ENCODE data around the gene ING3. TPM values are rescaled to one million over a fixed set of nuclear protein-coding genes. Genes with fewer than 3 reads are reported as not detected.
"Not testable (repeated sequence)": the region's sequence is repeated elsewhere in the genome, so short reads cannot be mapped to it uniquely, and the experiment has no call there.

The ING3 gene
- total RNA-seq, 3 donors from 2014 or later, result 18.2 to 21.7 (median 20.7) TPM

GRCh38 chr7:120979765-120980499 lies 29.4 kb downstream of the ING3 start:
- DNase-seq (no peak), ATAC-seq (no peak)
- no peak overlapping the region for H3K4me3 ChIP-seq
- intact Hi-C loops (cut with DNase I, micrococcal nuclease), result no loop called here
- no peaks in the 10 kb centered on the region for H3K9me3 ChIP-seq
- H3K36me3 ChIP-seq (ENCODE audit: low read depth), result no peaks in the 10 kb centered on the region
- no peaks in the 10 kb centered on the region for H3K4me1 ChIP-seq (ENCODE audit: low read depth)
- TF ChIP-seq CTCF (IDR thresholded peaks at IDR 0.05), result no peak

DNA sequence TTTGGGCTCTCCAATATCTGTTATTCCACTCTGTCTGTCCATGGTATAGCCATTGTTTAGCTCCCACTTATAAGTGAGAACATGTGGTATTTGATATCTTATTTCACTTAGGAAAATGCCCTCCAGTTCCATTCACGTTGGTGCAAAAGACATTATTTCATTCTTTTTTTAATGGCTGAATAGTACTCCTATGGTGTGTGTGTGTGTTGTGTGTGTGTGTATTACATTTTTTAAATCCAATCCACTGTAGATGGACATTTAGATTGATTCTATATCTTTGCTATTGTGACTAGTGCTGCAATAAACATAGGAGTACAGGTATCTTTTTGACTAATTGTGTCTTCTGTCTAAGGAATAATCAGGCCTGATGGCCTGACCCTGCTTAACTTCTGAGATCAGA lies 30.5 kb downstream of the ING3 start:
- H3K4me3 ChIP-seq, result no peak overlapping the region
- intact Hi-C loops (cut with DNase I, micrococcal nuclease), result no loop called here
- no peak for TF ChIP-seq CTCF (IDR thresholded peaks at IDR 0.05)
- H3K9me3 ChIP-seq, result no peaks in the 10 kb centered on the region
- no peaks in the 10 kb centered on the region for H3K4me1 ChIP-seq (ENCODE audit: low read depth)
- no peaks in the 10 kb centered on the region for H3K36me3 ChIP-seq (ENCODE audit: low read depth)
- no peak for DNase-seq
- ATAC-seq, result no peak

GRCh38 chr7:120981888-120982615 lies 31.5 kb downstream of the ING3 start:
- intact Hi-C loops (cut with DNase I, micrococcal nuclease), result no loop called here
- no peak for TF ChIP-seq CTCF (IDR thresholded peaks at IDR 0.05)
- no peak overlapping the region for H3K4me3 ChIP-seq
- no peaks in the 10 kb centered on the region for H3K36me3 ChIP-seq (ENCODE audit: low read depth)
- no peaks in the 10 kb centered on the region for H3K9me3 ChIP-seq
- ATAC-seq (no peak), DNase-seq (no peak)
- no peaks in the 10 kb centered on the region for H3K4me1 ChIP-seq (ENCODE audit: low read depth)

DNA sequence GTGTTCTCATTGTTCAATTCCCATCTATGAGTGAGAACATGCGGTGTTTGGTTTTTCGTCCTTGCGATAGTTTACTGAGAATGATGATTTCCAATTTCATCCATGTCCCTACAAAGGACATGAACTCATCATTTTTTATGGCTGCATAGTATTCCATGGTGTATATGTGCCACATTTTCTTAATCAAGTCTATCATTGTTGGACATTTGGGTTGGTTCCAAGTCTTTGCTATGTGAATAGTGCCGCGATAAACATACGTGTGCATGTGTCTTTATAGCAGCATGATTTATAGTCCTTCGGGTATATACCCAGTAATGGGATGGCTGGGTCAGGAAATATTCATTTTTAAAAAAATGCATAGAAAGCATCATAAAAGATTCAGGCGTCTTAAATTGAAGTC lies 33.0 kb downstream of the ING3 start:
- intact Hi-C loops (cut with DNase I, micrococcal nuclease); ATAC-seq: not testable (repeated sequence)

GRCh38 chr7:120984406-120984805 lies 33.8 kb downstream of the ING3 start:
- Histone ChIP-seq H3K4me1 (ENCODE audit: low read depth) (peaks cover 10% of the 10 kb centered on the region), H3K9me3 (no peaks in the 10 kb centered on the region), H3K4me3 (no peak overlapping the region), H3K36me3 (ENCODE audit: low read depth) (no peaks in the 10 kb centered on the region)
- no peak for DNase-seq
- no peak for TF ChIP-seq CTCF (IDR thresholded peaks at IDR 0.05)
- intact Hi-C loops (cut with DNase I, micrococcal nuclease), result no loop called here
- ATAC-seq, result no peak

More for the DNA sequence above, 33.0 kb downstream of the ING3 start:
- not testable (repeated sequence) for DNase-seq; H3K4me1 ChIP-seq (ENCODE audit: low read depth); H3K4me3 ChIP-seq; H3K9me3 ChIP-seq; H3K36me3 ChIP-seq (ENCODE audit: low read depth)

DNA sequence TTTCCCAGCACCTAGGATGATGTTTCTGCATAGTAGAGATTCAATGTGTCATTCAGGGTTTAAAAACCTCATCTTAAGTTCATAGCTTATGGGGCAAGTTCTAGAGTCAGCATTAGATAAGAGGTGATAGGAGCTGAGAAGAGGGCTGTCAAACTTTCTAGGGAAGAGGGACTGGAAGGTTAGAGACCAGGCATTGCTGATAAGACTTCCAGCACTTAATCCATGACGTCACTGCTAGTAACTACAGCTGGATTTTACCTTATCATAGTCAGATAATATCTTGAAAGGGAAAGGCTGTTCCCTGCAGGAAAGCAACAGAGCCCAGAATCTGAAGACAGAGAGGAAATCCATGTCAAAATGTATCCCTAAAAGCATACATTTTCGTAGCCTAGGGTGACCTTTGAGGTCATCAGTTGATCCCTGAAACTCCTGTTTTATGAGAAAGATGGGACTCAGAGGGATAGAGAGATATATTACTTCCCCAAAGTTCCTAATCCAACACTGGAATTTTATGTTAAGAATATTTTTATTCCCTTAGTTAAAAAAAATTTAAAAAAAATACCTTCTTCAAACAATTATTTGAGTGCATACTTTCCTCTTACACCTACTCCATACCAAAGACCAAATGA lies 34.7 kb downstream of the ING3 start:
- Histone ChIP-seq H3K9me3 (no peaks in the 10 kb centered on the region), H3K4me3 (no peak overlapping the region), H3K36me3 (ENCODE audit: low read depth) (no peaks in the 10 kb centered on the region), H3K4me1 (ENCODE audit: low read depth) (peaks cover 10% of the 10 kb centered on the region)
- intact Hi-C loops (cut with DNase I, micrococcal nuclease), result loop anchor here (5.0 kb wide), 2 partner anchors 92 to 122 kb away; no protein-coding TSS in a partner anchor
- DNase-seq (no peak), ATAC-seq (no peak)
- no peak for TF ChIP-seq CTCF (IDR thresholded peaks at IDR 0.05)
